H1 (cell line): Measurements from ENCODE around the gene CAMTA1.

Experiments used
- CEBPB ChIP-seq: IDR thresholded peaks from 2 replicates; pipeline ENCODE4 v1.6.1; 2012; ENCODE audit warnings: low read depth, low read length
- CTCF ChIP-seq, 3 experiments: IDR thresholded peaks; 1 replicate in 2 of 3; 2 replicates in 1 of 3; pipeline versions ENCODE4 v1.5.1 to v1.6.1; 2011; ENCODE audit warnings: low read length in 3 of 3, mild to moderate bottlenecking in 3 of 3, inconsistent platforms in 2 of 3, low read depth in 1 of 3, moderate library complexity in 1 of 3; ENCODE audit not compliant: insufficient read depth in 1 of 3; ENCODE audit errors: control extremely low read depth in 1 of 3
- PHF8 ChIP-seq: fragments of 200-600 bp; sonication (generic); conservative IDR thresholded peaks from 2 replicates; pipeline ENCODE4 v1.7.1; 2012; ENCODE audit warnings: low read depth, mild to moderate bottlenecking, inconsistent platforms, low read length, moderate library complexity
- POLR2A ChIP-seq, 2 experiments: IDR thresholded peaks; 1 replicate in 1 of 2; 2 replicates in 1 of 2; pipeline ENCODE4 v1.6.1; 2011; ENCODE audit warnings: low read depth in 2 of 2, low read length in 2 of 2, mild to moderate bottlenecking in 2 of 2; ENCODE audit errors: control extremely low read depth in 1 of 2
- POLR2AphosphoS5 ChIP-seq: IDR thresholded peaks from 2 replicates; pipeline ENCODE4 v1.6.1; 2011; ENCODE audit warnings: low read depth, low read length
- SIX5 ChIP-seq: IDR thresholded peaks from 2 replicates; pipeline ENCODE4 v1.6.1; 2011; ENCODE audit warnings: mild to moderate bottlenecking, low read depth, low read length
- TEAD4 ChIP-seq: IDR thresholded peaks from 2 replicates; pipeline ENCODE4 v1.6.1; 2012; ENCODE audit warnings: low read depth, low read length, inconsistent platforms, mixed read lengths

GRCh38 chr1:6770751-6771440 is 14.4 kb upstream of the CAMTA1 start:
- TF ChIP-seq POLR2AphosphoS5 (no peak), SIX5 (no peak), POLR2A (IDR thresholded peaks at IDR 0.05; ENCODE audit: control extremely low read depth in 1 of 2, low read depth in 2 of 2, low read length in 2 of 2) (no peak), TEAD4 (no peak), CEBPB (no peak), CTCF (IDR thresholded peaks at IDR 0.05; ENCODE audit: control extremely low read depth in 1 of 3, insufficient read depth in 1 of 3, low read depth in 1 of 3, low read length in 3 of 3) (no peak), PHF8 (no peak)
